Measurements from ENCODE around the gene TTC22. TPM values are rescaled to one million over a fixed set of nuclear protein-coding genes. Genes with fewer than 3 reads are reported as not detected.
A peak's percentile ranks its signal among the peaks of the same experiment; 100 is the strongest.
"Not testable (repeated sequence)": the region's sequence is repeated elsewhere in the genome, so short reads cannot be mapped to it uniquely, and the experiment has no call there.

Gene TTC22
- total RNA-seq, 1 donor from 2014 or later: not detected

DNA sequence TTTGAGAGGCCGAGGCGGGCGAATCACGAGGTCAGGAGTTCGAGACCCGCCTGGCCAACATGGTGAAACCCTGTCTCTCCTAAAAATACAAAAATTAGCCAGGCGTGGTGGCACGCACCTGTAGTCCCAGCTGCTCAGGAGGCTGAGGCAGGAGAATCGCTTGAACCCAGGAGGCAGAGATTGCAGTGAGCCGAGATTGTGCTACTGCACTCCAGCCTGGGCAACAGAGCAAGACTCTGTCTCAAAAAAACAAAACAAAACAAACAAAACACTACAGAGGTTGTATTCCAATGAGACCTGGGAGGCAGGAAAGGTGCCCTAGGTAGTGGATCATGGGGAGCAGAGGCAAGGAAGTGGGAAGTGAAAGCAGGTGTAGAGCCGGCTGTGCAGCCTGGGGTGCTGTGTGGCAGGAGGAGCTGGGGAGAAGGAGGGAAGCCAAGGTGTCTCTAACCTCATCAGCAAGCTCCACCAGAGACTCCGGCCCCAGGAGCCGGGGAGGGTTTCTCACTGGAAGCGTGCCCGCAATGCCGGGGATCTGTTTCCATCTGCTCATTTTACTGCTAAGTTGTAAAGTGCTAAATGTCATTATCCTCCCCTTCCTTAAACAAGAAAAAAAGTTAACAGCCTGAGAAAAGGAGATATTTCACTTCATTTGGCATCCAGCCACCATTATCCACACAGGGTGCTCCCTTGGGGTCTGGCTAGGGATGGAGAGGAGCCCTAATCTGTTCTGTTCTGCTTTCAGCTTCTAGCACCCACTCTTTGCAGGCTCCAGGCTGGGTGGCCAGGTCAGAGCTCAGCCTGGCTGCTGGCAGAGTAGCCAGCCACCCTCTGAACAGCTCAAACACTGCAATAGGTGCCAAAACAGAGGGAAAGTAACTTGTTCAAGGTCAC, 25.0 kb downstream of the TTC22 start:
- not testable (repeated sequence) for H3K4me1 ChIP-seq (ENCODE audit: control insufficient read depth in 3 of 3, insufficient read depth in 3 of 3, low read length in 3 of 3); H3K27ac ChIP-seq (ENCODE audit: low read depth, low read length); H3K9me3 ChIP-seq (ENCODE audit: control insufficient read depth in 3 of 3, low read length in 3 of 3); H3K9ac ChIP-seq (ENCODE audit: low read depth in 1 of 3, low read length in 3 of 3); H3K36me3 ChIP-seq (ENCODE audit: control insufficient read depth in 3 of 3, insufficient read depth in 3 of 3, low read length in 3 of 3); H3K4me3 ChIP-seq (ENCODE audit: low read length in 3 of 3)
- H3K27me3 ChIP-seq (ENCODE audit: control insufficient read depth in 3 of 3, insufficient read depth in 3 of 3, low read length in 3 of 3): peaks cover 0 to 14% (median 8%) of the 10 kb centered on the region in 3 donors

DNA sequence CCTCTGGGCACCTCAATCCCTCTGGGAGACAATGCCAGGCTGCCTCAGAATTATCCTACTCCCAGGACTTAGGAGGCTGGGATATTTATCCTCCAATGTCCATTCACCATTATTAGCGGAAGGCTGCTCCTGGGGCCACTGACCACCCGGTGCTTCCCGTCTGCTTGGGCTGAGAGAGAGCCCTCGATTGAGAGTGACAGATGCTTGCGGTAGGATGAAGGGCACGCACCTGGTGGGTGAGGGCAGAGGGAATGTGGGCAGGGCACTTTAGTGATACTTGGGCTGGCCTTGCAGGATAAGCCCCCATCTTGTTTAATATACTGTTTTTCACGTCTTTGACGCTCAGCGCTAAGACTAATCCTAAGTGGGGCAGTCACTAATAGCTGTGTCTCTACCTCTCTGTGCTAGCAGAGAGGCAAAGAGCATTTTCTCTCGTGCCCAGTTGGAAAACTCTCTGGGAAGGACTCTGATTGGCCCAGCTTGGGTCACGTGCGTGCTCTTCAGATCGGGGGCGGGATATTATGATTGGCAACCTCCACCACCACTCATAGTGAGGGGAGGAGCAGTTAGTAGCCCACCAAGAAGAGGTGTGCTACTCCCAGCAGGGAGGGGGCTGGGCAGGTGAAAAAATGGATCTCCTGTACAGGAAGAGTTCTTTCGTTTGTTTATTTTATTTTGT, 26.2 kb downstream of the TTC22 start:
- Histone ChIP-seq H3K9me3 (ENCODE audit: control insufficient read depth in 3 of 3, low read length in 3 of 3) (no peaks in the 10 kb centered on the region), H3K27me3 (ENCODE audit: control insufficient read depth in 3 of 3, insufficient read depth in 3 of 3, low read length in 3 of 3) (peaks cover 0 to 14% (median 2%) of the 10 kb centered on the region in 3 donors), H3K36me3 (ENCODE audit: control insufficient read depth in 3 of 3, insufficient read depth in 3 of 3, low read length in 3 of 3) (no peaks in the 10 kb centered on the region), H3K4me1 (ENCODE audit: control insufficient read depth in 3 of 3, insufficient read depth in 3 of 3, low read length in 3 of 3) (no peaks in the 10 kb centered on the region), H3K27ac (ENCODE audit: low read depth, low read length) (no peak overlapping the region), H3K4me3 (ENCODE audit: low read length in 3 of 3) (no peak overlapping the region), H3K9ac (ENCODE audit: low read depth in 1 of 3, low read length in 3 of 3) (no peak overlapping the region)

DNA sequence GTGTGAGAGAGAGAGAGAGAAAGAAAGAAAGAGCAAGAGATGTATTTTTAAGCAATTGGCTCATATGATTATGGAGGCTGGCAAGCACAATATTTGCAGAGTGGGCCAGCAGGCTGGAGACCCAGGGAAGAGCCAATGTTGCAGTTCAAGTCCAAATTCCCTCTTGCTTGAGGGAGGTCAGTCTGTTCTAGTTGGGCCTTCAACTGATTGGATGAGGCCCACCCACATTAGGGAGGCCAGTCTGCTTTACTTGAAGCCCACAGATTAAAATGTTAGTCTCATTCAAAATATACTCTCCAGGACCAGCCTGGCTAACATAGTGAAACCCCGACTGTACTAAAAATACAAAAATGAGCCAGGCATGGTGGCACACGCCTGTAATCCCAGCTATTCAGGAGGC, 28.2 kb downstream of the TTC22 start:
- H3K4me3 ChIP-seq (ENCODE audit: low read length in 3 of 3): no peak overlapping the region
- no peaks in the 10 kb centered on the region for H3K9me3 ChIP-seq (ENCODE audit: control insufficient read depth in 3 of 3, low read length in 3 of 3)
- no peak overlapping the region for H3K27ac ChIP-seq (ENCODE audit: low read depth, low read length)
- H3K9ac ChIP-seq (ENCODE audit: low read depth in 1 of 3, low read length in 3 of 3): no peak overlapping the region
- no peaks in the 10 kb centered on the region for H3K4me1 ChIP-seq (ENCODE audit: control insufficient read depth in 3 of 3, insufficient read depth in 3 of 3, low read length in 3 of 3)
- peaks cover 0 to under 1% (median 0%) of the 10 kb centered on the region in 3 donors for H3K27me3 ChIP-seq (ENCODE audit: control insufficient read depth in 3 of 3, insufficient read depth in 3 of 3, low read length in 3 of 3)
- no peaks in the 10 kb centered on the region for H3K36me3 ChIP-seq (ENCODE audit: control insufficient read depth in 3 of 3, insufficient read depth in 3 of 3, low read length in 3 of 3)

DNA sequence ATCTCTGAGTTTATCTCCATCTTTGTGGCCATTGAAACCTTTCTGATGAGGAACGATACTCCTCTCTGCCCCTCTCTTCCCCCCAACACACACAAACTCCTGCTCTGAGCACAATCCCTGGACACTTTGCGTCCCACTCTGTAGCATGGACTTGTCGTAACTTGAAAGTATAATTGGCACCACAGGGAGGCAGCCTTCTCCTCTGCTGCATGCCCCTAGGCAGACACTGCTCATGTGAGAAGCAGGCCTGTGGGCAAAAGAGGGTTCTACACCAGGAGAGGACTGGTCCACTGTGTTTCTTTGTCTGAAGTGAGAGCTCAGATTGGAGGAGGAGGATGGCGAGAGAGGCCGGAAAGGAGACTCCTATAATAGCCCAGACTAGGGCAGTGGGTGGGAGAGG, 33.0 kb downstream of the TTC22 start:
- Histone ChIP-seq H3K27ac (ENCODE audit: low read depth, low read length) (no peak overlapping the region), H3K4me1 (ENCODE audit: control insufficient read depth in 3 of 3, insufficient read depth in 3 of 3, low read length in 3 of 3) (peaks cover 4 to 9% (median 8%) of the 10 kb centered on the region in 3 donors), H3K4me3 (ENCODE audit: low read length in 3 of 3) (no peak overlapping the region), H3K9me3 (ENCODE audit: control insufficient read depth in 3 of 3, low read length in 3 of 3) (no peaks in the 10 kb centered on the region), H3K9ac (ENCODE audit: low read depth in 1 of 3, low read length in 3 of 3) (no peak overlapping the region), H3K27me3 (ENCODE audit: control insufficient read depth in 3 of 3, insufficient read depth in 3 of 3, low read length in 3 of 3) (no peaks in the 10 kb centered on the region), H3K36me3 (ENCODE audit: control insufficient read depth in 3 of 3, insufficient read depth in 3 of 3, low read length in 3 of 3) (peaks cover 0 to 3% (median 0%) of the 10 kb centered on the region in 3 donors)

DNA sequence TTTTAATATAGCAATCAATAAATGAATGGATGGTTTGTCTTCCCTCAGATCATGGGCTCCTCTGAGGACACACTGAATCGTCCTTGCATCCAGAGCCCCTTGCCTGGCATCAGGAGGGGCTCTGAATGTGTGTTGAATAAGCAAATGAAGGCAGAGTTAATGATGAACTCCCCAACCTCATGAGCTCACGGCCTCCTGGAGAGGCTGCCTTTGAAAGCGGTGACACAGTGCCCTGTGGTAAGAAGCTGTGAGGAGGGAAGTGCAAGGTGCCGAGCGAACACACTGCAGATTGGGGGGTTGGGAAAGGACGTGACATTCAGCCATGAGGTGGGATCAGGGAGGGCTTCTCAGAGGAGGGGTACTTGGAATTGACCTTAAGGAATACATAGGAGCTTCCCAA, 33.6 kb downstream of the TTC22 start:
- Histone ChIP-seq H3K36me3 (ENCODE audit: control insufficient read depth in 3 of 3, insufficient read depth in 3 of 3, low read length in 3 of 3) (peaks cover 0 to 3% (median 0%) of the 10 kb centered on the region in 3 donors), H3K4me1 (ENCODE audit: control insufficient read depth in 3 of 3, insufficient read depth in 3 of 3, low read length in 3 of 3) (peaks cover 4 to 9% (median 8%) of the 10 kb centered on the region in 3 donors), H3K4me3 (ENCODE audit: low read length in 3 of 3) (no peak overlapping the region), H3K9ac (ENCODE audit: low read depth in 1 of 3, low read length in 3 of 3) (no peak overlapping the region), H3K9me3 (ENCODE audit: control insufficient read depth in 3 of 3, low read length in 3 of 3) (no peaks in the 10 kb centered on the region), H3K27ac (ENCODE audit: low read depth, low read length) (no peak overlapping the region), H3K27me3 (ENCODE audit: control insufficient read depth in 3 of 3, insufficient read depth in 3 of 3, low read length in 3 of 3) (no peaks in the 10 kb centered on the region)

DNA sequence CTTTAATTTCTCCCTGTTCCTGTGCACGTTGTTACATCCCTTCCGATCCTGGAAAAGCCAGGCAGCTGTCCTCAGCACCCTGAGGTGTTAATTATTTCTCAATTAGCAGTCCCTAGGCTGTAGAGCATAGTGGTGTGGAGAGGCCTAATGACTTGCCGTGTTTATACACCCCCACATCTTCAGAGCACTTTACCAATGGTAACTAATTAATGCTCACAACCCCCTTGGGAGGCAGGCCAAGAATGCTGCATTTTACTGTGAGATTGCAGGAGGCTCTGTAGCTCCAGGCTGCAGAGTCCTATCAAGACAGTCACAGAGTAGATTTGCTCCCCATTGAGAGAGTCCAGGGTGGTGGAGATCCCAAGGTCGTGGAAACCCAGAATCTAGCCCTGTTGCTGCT, 34.4 kb downstream of the TTC22 start:
- Histone ChIP-seq H3K36me3 (ENCODE audit: control insufficient read depth in 3 of 3, insufficient read depth in 3 of 3, low read length in 3 of 3) (peaks cover 0 to 3% (median 0%) of the 10 kb centered on the region in 3 donors), H3K4me3 (ENCODE audit: low read length in 3 of 3) (no peak overlapping the region), H3K9me3 (ENCODE audit: control insufficient read depth in 3 of 3, low read length in 3 of 3) (no peaks in the 10 kb centered on the region), H3K9ac (ENCODE audit: low read depth in 1 of 3, low read length in 3 of 3) (no peak overlapping the region), H3K27ac (ENCODE audit: low read depth, low read length) (no peak overlapping the region), H3K4me1 (ENCODE audit: control insufficient read depth in 3 of 3, insufficient read depth in 3 of 3, low read length in 3 of 3) (peaks cover 4 to 9% (median 8%) of the 10 kb centered on the region in 3 donors), H3K27me3 (ENCODE audit: control insufficient read depth in 3 of 3, insufficient read depth in 3 of 3, low read length in 3 of 3) (no peaks in the 10 kb centered on the region)

DNA sequence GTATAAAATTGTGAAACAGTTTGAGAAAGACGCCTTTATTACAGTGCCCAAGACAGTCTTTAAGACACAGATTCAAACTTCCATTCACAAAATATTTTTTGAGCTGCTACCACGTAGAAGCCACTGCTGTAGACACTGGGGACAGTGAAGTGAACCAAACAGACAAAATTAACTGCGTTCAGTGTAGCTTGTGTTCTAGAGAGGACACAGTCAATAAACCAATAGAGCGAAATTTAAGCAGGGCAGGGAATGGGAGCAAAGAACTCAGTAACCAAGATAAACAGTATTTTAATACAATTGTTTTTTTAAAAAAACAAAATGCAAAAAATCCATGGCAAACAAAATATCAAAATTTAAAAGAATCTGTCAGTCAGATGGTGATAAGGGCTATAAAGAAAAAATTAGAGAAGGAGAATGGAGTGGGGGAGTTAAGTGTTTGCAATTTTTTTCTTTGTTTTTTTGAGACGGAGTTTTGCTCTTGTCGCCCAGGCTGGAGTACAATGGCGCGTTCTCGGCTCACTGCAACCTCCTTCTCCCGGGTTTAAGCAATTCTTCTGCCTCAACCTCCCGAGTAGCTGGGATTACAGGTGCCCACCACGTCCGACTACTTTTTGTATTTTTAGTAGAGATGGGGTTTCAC, 36.1 kb downstream of the TTC22 start:
- peaks cover 4 to 9% (median 8%) of the 10 kb centered on the region in 3 donors for H3K4me1 ChIP-seq (ENCODE audit: control insufficient read depth in 3 of 3, insufficient read depth in 3 of 3, low read length in 3 of 3)
- peak overlapping the region; percentile 30 to 92 (median 64) for H3K4me3 ChIP-seq (ENCODE audit: low read length in 3 of 3)
- no peaks in the 10 kb centered on the region for H3K27me3 ChIP-seq (ENCODE audit: control insufficient read depth in 3 of 3, insufficient read depth in 3 of 3, low read length in 3 of 3)
- peaks cover 0 to 3% (median 0%) of the 10 kb centered on the region in 3 donors for H3K36me3 ChIP-seq (ENCODE audit: control insufficient read depth in 3 of 3, insufficient read depth in 3 of 3, low read length in 3 of 3)
- peak overlapping the region; percentile 1 to 66 (median 41) for H3K9ac ChIP-seq (ENCODE audit: low read depth in 1 of 3, low read length in 3 of 3)
- H3K9me3 ChIP-seq (ENCODE audit: control insufficient read depth in 3 of 3, low read length in 3 of 3): no peaks in the 10 kb centered on the region
- peak overlapping the region; percentile 5 for H3K27ac ChIP-seq (ENCODE audit: low read depth, low read length)

DNA sequence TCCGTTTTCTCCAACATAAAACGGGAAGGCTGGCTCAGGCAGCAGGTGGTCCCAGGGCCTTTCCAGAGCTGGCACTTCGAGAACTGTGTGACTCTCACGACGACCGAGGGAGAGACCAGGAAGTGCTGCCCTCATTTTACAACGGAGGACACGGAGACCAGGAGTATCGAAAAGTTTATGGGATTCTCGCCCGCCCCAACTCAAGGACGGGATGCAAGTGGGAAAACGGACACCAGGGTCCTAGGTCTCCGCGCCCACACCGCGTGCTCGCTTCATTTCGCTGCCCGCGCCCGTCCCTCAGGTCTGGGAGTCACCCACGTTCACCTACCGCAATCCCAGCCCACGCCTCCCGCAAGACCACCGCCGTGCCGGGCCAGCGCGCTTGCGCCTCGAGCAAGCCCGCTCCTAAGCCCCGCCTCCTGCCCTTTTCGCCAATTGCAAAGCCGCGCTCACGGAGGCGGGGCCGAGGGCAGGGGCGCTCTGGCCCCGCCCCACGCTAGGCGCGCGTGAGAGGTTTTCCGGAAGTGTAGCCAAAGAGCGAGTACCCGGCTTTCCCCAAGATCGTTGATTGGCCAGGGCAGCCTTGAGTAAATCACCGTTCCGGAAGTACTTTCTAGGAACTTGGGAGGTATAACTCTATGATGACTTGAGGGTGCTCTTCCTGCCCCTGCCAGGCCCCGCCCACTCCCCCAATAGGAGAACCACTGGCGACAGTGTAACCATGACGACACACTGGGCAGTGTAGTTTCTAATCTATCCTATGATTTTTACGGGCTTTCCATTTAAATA, 36.8 kb downstream of the TTC22 start, which contains the start of gene PARS2:
Gene PARS2, minus strand, starts transcription at position 391 of the 789 bp plus-strand sequence. CDS start 5,362 bp downstream, outside the sequence.
- peaks cover 4 to 9% (median 8%) of the 10 kb centered on the region in 3 donors for H3K4me1 ChIP-seq (ENCODE audit: control insufficient read depth in 3 of 3, insufficient read depth in 3 of 3, low read length in 3 of 3)
- peak within 1 kb of the TSS; percentile 85 to 93 (median 92) for H3K9ac ChIP-seq (ENCODE audit: low read depth in 1 of 3, low read length in 3 of 3)
- no peaks in the 10 kb centered on the region for H3K9me3 ChIP-seq (ENCODE audit: control insufficient read depth in 3 of 3, low read length in 3 of 3)
- peak within 1 kb of the TSS; percentile 92 to 98 (median 98) for H3K4me3 ChIP-seq (ENCODE audit: low read length in 3 of 3)
- H3K27ac ChIP-seq (ENCODE audit: low read depth, low read length): peak within 1 kb of the TSS; percentile 45
- H3K27me3 ChIP-seq (ENCODE audit: control insufficient read depth in 3 of 3, insufficient read depth in 3 of 3, low read length in 3 of 3): no peaks in the 10 kb centered on the region
- H3K36me3 ChIP-seq (ENCODE audit: control insufficient read depth in 3 of 3, insufficient read depth in 3 of 3, low read length in 3 of 3): peaks cover 0 to 3% (median 0%) of the 10 kb centered on the region in 3 donors

DNA sequence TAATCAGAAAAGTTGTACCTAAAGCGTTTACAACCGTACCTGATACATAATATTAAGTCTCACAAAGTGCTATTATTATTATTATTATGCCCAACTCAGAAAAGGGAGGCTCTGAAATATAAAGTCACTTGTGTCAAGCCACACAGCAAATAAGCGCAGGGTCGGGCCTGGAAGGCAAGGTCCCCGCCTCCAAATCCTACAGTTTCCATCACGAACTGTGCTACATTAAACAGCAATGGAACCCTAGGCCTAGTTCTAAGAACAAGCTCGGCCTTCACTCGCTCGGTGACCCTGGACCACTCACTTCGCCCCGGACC, 37.3 kb downstream of the TTC22 start:
- Histone ChIP-seq H3K27me3 (ENCODE audit: control insufficient read depth in 3 of 3, insufficient read depth in 3 of 3, low read length in 3 of 3) (no peaks in the 10 kb centered on the region), H3K36me3 (ENCODE audit: control insufficient read depth in 3 of 3, insufficient read depth in 3 of 3, low read length in 3 of 3) (peaks cover 1 to 3% (median 3%) of the 10 kb centered on the region in 3 donors), H3K4me1 (ENCODE audit: control insufficient read depth in 3 of 3, insufficient read depth in 3 of 3, low read length in 3 of 3) (peaks cover 4 to 9% (median 8%) of the 10 kb centered on the region in 3 donors), H3K4me3 (ENCODE audit: low read length in 3 of 3) (peak overlapping the region; percentile 88 to 98 (median 98)), H3K27ac (ENCODE audit: low read depth, low read length) (peak overlapping the region; percentile 45), H3K9me3 (ENCODE audit: control insufficient read depth in 3 of 3, low read length in 3 of 3) (no peaks in the 10 kb centered on the region), H3K9ac (ENCODE audit: low read depth in 1 of 3, low read length in 3 of 3) (peak overlapping the region; percentile 85 to 93 (median 92))
